Transverse colon (tissue), 4 donors: Measurements from ENCODE around the gene GRIN2C. TPM values are rescaled to one million over a fixed set of nuclear protein-coding genes. Genes with fewer than 3 reads are reported as not detected.
"Not testable (repeated sequence)": the region's sequence is repeated elsewhere in the genome, so short reads cannot be mapped to it uniquely, and the experiment has no call there.

Experiments
- DNase-seq: peaks from one replicate; pipeline ENCODE4 v3.0.0-alpha.2; 2019
- H3K27ac ChIP-seq, 4 donors: fragments of 200-600 bp; sonication (generic); 2 replicates each; pipeline ENCODE4 v1.5.1; 2016 to 2018; ENCODE audit warnings: inconsistent platforms in 4 of 4
- H3K27me3 ChIP-seq: fragments of 200-600 bp; sonication (generic); 2 replicates; pipeline ENCODE4 v1.5.1; 2017; ENCODE audit warnings: inconsistent platforms
- H3K36me3 ChIP-seq, 4 donors: fragments of 200-600 bp; sonication (generic); 2 replicates each; pipeline ENCODE4 v1.5.1; 2017 to 2019; ENCODE audit warnings: inconsistent platforms in 4 of 4
- H3K4me1 ChIP-seq, 4 donors: fragments of 200-600 bp; sonication (generic); 2 replicates each; pipeline ENCODE4 v1.5.1; 2017 to 2020; ENCODE audit warnings: inconsistent platforms in 4 of 4
- H3K4me3 ChIP-seq, 4 donors: fragments of 200-600 bp; sonication (generic); 1 replicate in 1 of 4; 2 replicates in 3 of 4; pipeline versions ENCODE4 v1.5.1 to v1.6.1; 2017 to 2019; ENCODE audit warnings: inconsistent platforms in 4 of 4
- H3K9me3 ChIP-seq, 2 donors: fragments of 200-600 bp; sonication (generic); 2 replicates each; pipeline ENCODE4 v1.5.1; 2017 to 2019; ENCODE audit warnings: inconsistent platforms in 2 of 2
- CTCF ChIP-seq, 5 experiments: fragments of 200-600 bp in 3 of 5; fragments of 450-650 bp in 2 of 5; sonication (generic) in 3 of 5; IDR thresholded peaks; 1 replicate in 2 of 5; 2 replicates in 3 of 5; pipeline ENCODE4 v1.5.1; 2016 to 2017; ENCODE audit warnings: antibody characterized with exemption in 5 of 5, inconsistent platforms in 3 of 5, mild to moderate bottlenecking in 2 of 5, moderate library complexity in 1 of 5
- EP300 ChIP-seq: sonication (generic); formaldehyde crosslinking; IDR thresholded peaks from one replicate; pipeline ENCODE4 v1.6.1; 2017; ENCODE audit warnings: antibody characterized with exemption, low read depth
- POLR2A ChIP-seq: fragments of 450-650 bp; IDR thresholded peaks from one replicate; pipeline ENCODE4 v1.6.1; 2016; ENCODE audit warnings: antibody characterized with exemption, mild to moderate bottlenecking, moderate library complexity
- POLR2AphosphoS5 ChIP-seq, 3 donors: sonication (generic); formaldehyde crosslinking; IDR thresholded peaks; one replicate each; pipeline ENCODE4 v1.6.1; 2016; ENCODE audit warnings: antibody characterized with exemption in 3 of 3
- WGBS, 2 donors: methylation state at CpG; one replicate each; pipeline ENCODE4 v1.1.5; 2018; ENCODE audit warnings: low coverage in 1 of 2; 5-methylcytosine and 5-hydroxymethylcytosine counted together
- in situ Hi-C, 4 donors: fragments of 200-750 bp; cut with MboI; loops; one replicate each; pipeline versions ENCODE4 v1.15.0 to v1.15.1; 2017; ENCODE audit warnings: low sequenced_read_pairs in 3 of 4, low pct_ligation_motif_present in 1 of 4, low pct_unique_long_range_greater_than_20kb in 1 of 4
- intact Hi-C: fragments of 100-400 bp; cut with DNase I; formaldehyde crosslinking; loops from one replicate; pipeline ENCODE4 v1.15.1; 2023; ENCODE audit warnings: low total_unique reads
- total RNA-seq, 4 donors: library from RNA; depleted of rRNA; stranded (reverse); fragments of >200 nt; gene quantifications; one replicate each; pipeline ENCODE4 v1.1.0, GENCODE V29; 2016

Gene GRIN2C
- total RNA-seq, 4 donors from 2014 or later: 0.27 to 0.40 TPM; not detected in 2

- intact Hi-C loops: no loop called here
- no peaks in the 10 kb centered on the region for H3K27me3 ChIP-seq
These were observed 12.8 kb upstream of the GRIN2C start, which contains the start of gene FDXR for GRCh38 chr17:74872313-74873036. Gene FDXR (minus strand): TSS chr17:74872994. CDS start chr17:74872944, 50 bp downstream.

DNA sequence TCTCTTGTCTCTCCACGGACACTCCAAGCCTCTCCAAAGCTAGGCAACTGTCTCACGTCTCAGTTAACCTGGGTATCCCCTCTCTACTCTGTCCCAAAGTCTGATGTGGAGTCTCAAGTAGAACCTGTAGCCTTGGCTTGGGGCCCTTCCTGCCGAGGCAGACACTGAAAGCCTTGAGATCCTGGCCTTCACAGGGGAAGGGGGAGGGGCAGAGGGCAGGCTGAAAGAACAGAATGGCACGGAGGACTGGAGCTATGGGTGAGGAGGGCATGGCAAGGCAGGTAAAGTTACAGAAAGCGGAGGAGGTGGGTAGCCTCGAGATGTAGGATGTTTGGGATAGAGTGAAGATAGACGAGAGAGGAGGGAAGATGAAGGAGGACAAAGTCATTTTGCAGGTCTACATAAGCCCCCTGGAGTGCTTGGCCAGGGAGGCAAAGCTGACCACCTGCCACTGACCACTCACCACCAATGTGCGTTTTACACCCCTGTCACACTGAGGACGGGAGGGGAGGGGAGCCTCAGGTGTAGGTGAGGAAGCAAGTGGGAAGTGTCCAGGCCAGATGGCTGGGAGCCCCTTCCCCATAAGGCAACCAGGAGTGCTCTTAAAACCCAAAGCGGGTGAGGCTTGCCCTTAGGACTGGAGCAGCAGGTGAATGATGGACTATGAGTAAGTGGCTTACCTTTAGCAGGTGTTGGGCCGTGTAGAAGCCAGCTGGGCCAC, 11.8 kb upstream of the GRIN2C start:
- Histone ChIP-seq H3K27me3 (no peaks in the 10 kb centered on the region), H3K4me1 (peaks cover 2 to 18% (median 12%) of the 10 kb centered on the region in 4 donors), H3K9me3 (no peaks in the 10 kb centered on the region), H3K4me3 (no peak overlapping the region), H3K36me3 (no peaks in the 10 kb centered on the region), H3K27ac (no peak overlapping the region)
- no peak for DNase-seq
- in situ Hi-C loops: loop anchor here in 2 of 4 donors (25.0 kb wide), 1 partner anchor 134 kb away; the partner anchor contains the start of genes NHERF1 (in 2 of the 2) and RAB37 (in 2 of the 2)
- 83% methylated on average over 11 of the region's 11 CpGs; no CpG with 5 or more reads in 1 of the 2 donors for WGBS, 2 donors
- TF ChIP-seq CTCF (IDR thresholded peaks at IDR 0.05) (no peak), POLR2A (no peak), EP300 (no peak), POLR2AphosphoS5 (IDR thresholded peaks at IDR 0.05) (no peak)
- intact Hi-C loops: no loop called here

More at GRCh38 chr17:74872313-74873036, 12.8 kb upstream of the GRIN2C start, which contains the start of gene FDXR:
- peaks cover 2 to 18% (median 12%) of the 10 kb centered on the region in 4 donors for H3K4me1 ChIP-seq
- WGBS, 2 donors: 9 to 11% methylated on average over 15 to 33 of the region's 38 CpGs
- no peaks in the 10 kb centered on the region for H3K9me3 ChIP-seq
- in situ Hi-C loops: loop anchor here in 2 of 4 donors (25.0 kb wide), 1 partner anchor 135 kb away; the partner anchor contains the start of genes NHERF1 (in 2 of the 2) and RAB37 (in 2 of the 2)
- DNase-seq: no peak
- TF ChIP-seq CTCF (IDR thresholded peaks at IDR 0.05) (peak in 1 of 5 experiments; percentile 16), POLR2AphosphoS5 (IDR thresholded peaks at IDR 0.05) (peak; percentile 92 to 95 (median 93)), POLR2A (peak; percentile 32), EP300 (no peak)
- peak within 1 kb of the TSS; percentile 61 to 82 (median 68) for H3K4me3 ChIP-seq
- no peaks in the 10 kb centered on the region for H3K36me3 ChIP-seq
- H3K27ac ChIP-seq: peak within 1 kb of the TSS; percentile 88 to 94 (median 92)

DNA sequence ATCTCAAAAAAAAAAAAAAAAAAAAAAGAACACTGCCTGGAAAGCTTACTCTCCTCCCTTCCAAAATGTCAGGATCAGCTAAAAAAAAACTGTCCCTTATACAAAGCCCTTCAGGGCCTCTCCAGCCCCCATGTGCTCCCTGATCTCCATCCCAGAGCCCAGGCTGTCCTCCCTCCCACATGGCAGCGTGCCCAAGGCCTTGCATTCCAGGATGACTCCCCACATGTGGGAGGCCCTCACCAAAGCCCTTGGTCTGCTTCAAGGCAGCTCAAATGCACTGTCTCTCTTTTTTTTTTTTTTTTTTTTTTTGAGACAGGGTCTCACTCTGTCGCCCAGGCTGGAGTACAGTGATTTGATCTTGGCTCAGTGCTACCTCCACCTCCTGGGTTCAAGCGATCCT, 10.8 kb upstream of the GRIN2C start:
- WGBS, 2 donors: 89% methylated on average over 3 of the region's 3 CpGs; no CpG with 5 or more reads in 1 of the 2 donors
- DNase-seq: no peak
- no peak for TF ChIP-seq EP300
- H3K27me3 ChIP-seq: no peaks in the 10 kb centered on the region
- H3K4me3 ChIP-seq: no peak overlapping the region
- peaks cover 2 to 18% (median 12%) of the 10 kb centered on the region in 4 donors for H3K4me1 ChIP-seq
- intact Hi-C loops (no loop called here), in situ Hi-C loops (loop anchor here in 2 of 4 donors (25.0 kb wide), 1 partner anchor 133 kb away; the partner anchor contains the start of genes NHERF1 (in 2 of the 2) and RAB37 (in 2 of the 2))
- no peak overlapping the region for H3K27ac ChIP-seq
- no peaks in the 10 kb centered on the region for H3K9me3 ChIP-seq
- no peaks in the 10 kb centered on the region for H3K36me3 ChIP-seq

GRCh38 chr17:74870028-74870427, 10.3 kb upstream of the GRIN2C start:
- H3K4me1 ChIP-seq: peaks cover 2 to 18% (median 12%) of the 10 kb centered on the region in 4 donors
- DNase-seq, intact Hi-C loops, H3K36me3 ChIP-seq, H3K9me3 ChIP-seq, H3K27me3 ChIP-seq, H3K27ac ChIP-seq, H3K4me3 ChIP-seq: not testable (repeated sequence)
- in situ Hi-C loops: loop anchor here in 2 of 4 donors (25.0 kb wide), 1 partner anchor 133 kb away; the partner anchor contains the start of genes NHERF1 (in 2 of the 2) and RAB37 (in 2 of the 2)
- WGBS, 2 donors: 86% methylated on average over 9 of the region's 9 CpGs; no CpG with 5 or more reads in 1 of the 2 donors
